GM12878 (cell line): Measurements from ENCODE around the gene SHISAL2B.

Experiments used
- CTCF ChIP-seq, 3 experiments: IDR thresholded peaks in 2 of 3; conservative IDR thresholded peaks in 1 of 3; 2 replicates each; pipeline ENCODE4 v1.5.1; 2011; ENCODE audit warnings: low read depth in 3 of 3, low read length in 3 of 3, mild to moderate bottlenecking in 3 of 3, control low read depth in 2 of 3, moderate library complexity in 2 of 3, inconsistent platforms in 1 of 3, mixed read lengths in 1 of 3; ENCODE audit not compliant: control insufficient read depth in 2 of 3, insufficient read depth in 1 of 3; ENCODE audit errors: extremely low read depth in 1 of 3
- HDAC2 ChIP-seq: fragments of 200-600 bp; sonication (generic); IDR thresholded peaks from 2 replicates; pipeline ENCODE4 v1.6.1; 2017
- HDAC6 ChIP-seq: fragments of 200-600 bp; sonication (generic); IDR thresholded peaks from one replicate; pipeline ENCODE4 v1.8.0; 2017; ENCODE audit warnings: antibody characterized with exemption; ENCODE audit not compliant: unreplicated experiment
- HDGF ChIP-seq: fragments of 450-650 bp; IDR thresholded peaks from 2 replicates; pipeline ENCODE4 v1.6.1; 2016; ENCODE audit warnings: antibody characterized with exemption
- JUNB ChIP-seq: IDR thresholded peaks from 2 replicates; pipeline ENCODE4 v1.6.1; 2016; ENCODE audit warnings: antibody characterized with exemption, mild to moderate bottlenecking
- POLR2A ChIP-seq: IDR thresholded peaks from 2 replicates; pipeline ENCODE4 v1.6.1; 2011; ENCODE audit warnings: low read depth, mild to moderate bottlenecking, low read length
- POLR2AphosphoS5 ChIP-seq: IDR thresholded peaks from 2 replicates; pipeline ENCODE4 v1.6.1; 2011; ENCODE audit warnings: mild to moderate bottlenecking, low read length, inconsistent platforms
- SP1 ChIP-seq: IDR thresholded peaks from one replicate; pipeline ENCODE4 v1.6.1; 2011; ENCODE audit warnings: low read depth, low read length
- SUZ12 ChIP-seq: fragments of 200-600 bp; sonication (generic); IDR thresholded peaks from one replicate; pipeline ENCODE4 v1.6.1; 2018; ENCODE audit warnings: antibody characterized with exemption, mild to moderate bottlenecking; ENCODE audit not compliant: unreplicated experiment
- ZBTB11 ChIP-seq: fragments of 450-650 bp; formaldehyde crosslinking; IDR thresholded peaks from 2 replicates; pipeline ENCODE4 v1.5.0; 2022; ENCODE audit warnings: mild to moderate bottlenecking, missing genetic modification characterization
- ZNF622 ChIP-seq: fragments of 450-650 bp; IDR thresholded peaks from 2 replicates; pipeline ENCODE4 v1.6.1; 2017; ENCODE audit warnings: mild to moderate bottlenecking, inconsistent platforms

- TF ChIP-seq JUNB, result no peak
- TF ChIP-seq POLR2AphosphoS5, result no peak
- TF ChIP-seq ZNF622, result no peak
- TF ChIP-seq SUZ12, result no peak
- no peak for TF ChIP-seq SP1
- no peak for TF ChIP-seq CTCF (IDR thresholded peaks at IDR 0.05 in 2 of 3, conservative IDR thresholded peaks at IDR 0.05 in 1 of 3; ENCODE audit: control insufficient read depth in 2 of 3, extremely low read depth in 1 of 3, insufficient read depth in 1 of 3, low read depth in 3 of 3, low read length in 3 of 3)
- TF ChIP-seq POLR2A, result no peak
- TF ChIP-seq ZBTB11, result no peak
- no peak for TF ChIP-seq HDAC6
- TF ChIP-seq HDGF, result no peak
- no peak for TF ChIP-seq HDAC2
Observed at GRCh38 chr5:64722588-64722987, 32.3 kb downstream of the SHISAL2B start.
